Measurements from ENCODE around the gene CEBPG.

DNA sequence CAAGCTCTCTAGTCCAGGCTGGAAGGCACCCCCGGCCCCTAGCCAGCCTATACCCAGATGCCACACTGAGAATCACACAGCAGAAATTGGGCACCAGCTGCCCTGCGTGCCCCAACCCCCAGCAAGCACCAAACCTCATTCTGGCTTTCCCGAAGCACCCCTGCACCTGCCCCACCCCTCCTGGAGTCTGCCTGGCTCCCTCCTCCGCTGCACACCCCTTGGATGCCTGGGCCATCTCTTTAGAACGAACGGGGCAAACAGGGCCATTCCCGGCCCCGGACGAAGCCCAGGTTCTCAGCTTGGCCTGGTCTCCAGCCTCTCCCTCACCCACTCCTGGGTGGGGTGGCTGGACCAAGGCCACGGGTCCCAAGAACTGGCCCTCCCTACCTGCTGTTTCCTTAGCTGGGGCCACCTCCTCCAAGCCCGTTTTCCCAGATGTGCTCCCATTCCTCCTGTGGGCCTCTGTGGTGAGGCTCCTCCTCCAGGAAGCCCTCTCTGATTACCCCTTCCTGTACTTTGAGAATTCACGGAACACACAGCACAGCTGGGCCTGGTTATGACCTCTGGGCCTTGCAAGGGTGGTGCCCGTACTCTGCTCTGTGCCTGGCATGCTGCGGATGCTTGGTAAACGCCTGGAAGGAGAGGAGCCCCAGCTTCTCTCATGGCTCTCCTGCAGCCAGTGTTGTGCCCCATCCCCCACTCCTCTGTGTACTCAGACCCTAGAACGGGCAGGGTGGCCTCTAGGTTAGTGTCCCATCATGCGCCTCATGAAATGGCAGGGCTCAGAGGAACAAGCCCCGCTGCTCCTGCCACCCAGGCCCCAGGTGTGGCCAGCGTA is 21.4 kb downstream of the CEBPG start:
- TF ChIP-seq POLR2AphosphoS5 (IDR thresholded peaks at IDR 0.05; ENCODE audit: borderline replicate concordance, low read depth, low read length), result no peak
- no peak for TF ChIP-seq EZH2 (IDR thresholded peaks at IDR 0.05)
